ENCODE measurements around the gene KIT. TPM values are rescaled to one million over a fixed set of nuclear protein-coding genes. Genes with fewer than 3 reads are reported as not detected.

KIT gene
- total and polyA plus RNA-seq, 2 donors (not counting 1 experiment from before 2014, with no cell fraction given): 0.01 TPM; not detected in 1

GRCh38 chr4:54659313-54659712, 1.6 kb downstream of the KIT start:
- Mint-ChIP-seq H3K4me1 (peaks cover 25% of the 10 kb centered on the region), H3K27ac (no peak overlapping the region), H3K27me3 (peaks cover 65% of the 10 kb centered on the region), H3K9me3 (ENCODE audit: insufficient read depth) (no peaks in the 10 kb centered on the region), H3K4me3 (peak overlapping the region; percentile 84)
- Histone ChIP-seq H3K79me2 (ENCODE audit: control insufficient read depth, insufficient read depth, low read length) (no peaks in the 10 kb centered on the region), H3K36me3 (replicated peaks in 1 of 2; ENCODE audit: control extremely low read depth in 1 of 2, control insufficient read depth in 1 of 2, extremely low read depth in 1 of 2, insufficient read depth in 2 of 2, low read length in 1 of 2) (no peaks in the 10 kb centered on the region), H3K27ac (ENCODE audit: low read length in 2 of 2) (no peak overlapping the region), H4K20me1 (ENCODE audit: control insufficient read depth, insufficient read depth, low read length, poor library complexity, severe bottlenecking) (no peaks in the 10 kb centered on the region), H3K4me3 (ENCODE audit: control extremely low read depth in 1 of 5, extremely low read depth in 1 of 5, insufficient read depth in 1 of 5, low read depth in 2 of 5, low read length in 4 of 5) (peak overlapping the region in 4 of 5 experiments; percentile 38 to 62 (median 54)), H2AFZ (ENCODE audit: insufficient read depth, low read depth, low read length, poor library complexity, severe bottlenecking) (peak overlapping the region; percentile 77), H3K9me3 (ENCODE audit: control extremely low read depth in 1 of 3, control insufficient read depth in 2 of 3, insufficient read depth in 1 of 3, low read length in 2 of 3) (peaks cover 0 to 6% (median 1%) of the 10 kb centered on the region in 3 donors), H3K4me2 (replicated peaks; ENCODE audit: low read depth, low read length, poor library complexity, severe bottlenecking) (peak overlapping the region; percentile 92), H3K9ac (ENCODE audit: low read length) (peak overlapping the region; percentile 63), H3K27me3 (replicated peaks in 1 of 4; ENCODE audit: control extremely low read depth in 1 of 4, control insufficient read depth in 3 of 4, insufficient read depth in 4 of 4, low read length in 3 of 4) (peaks cover 0 to 79% (median 51%) of the 10 kb centered on the region in 4 experiments), H3K4me1 (ENCODE audit: control insufficient read depth in 2 of 2, insufficient read depth in 2 of 2, low read length in 2 of 2) (peaks cover 31% of the 10 kb centered on the region in 2 donors)
- no peak for TF ChIP-seq CTCF (IDR thresholded peaks at IDR 0.05)
- no peak for TF ChIP-seq EZH2 (IDR thresholded peaks at IDR 0.05; ENCODE audit: borderline replicate concordance, insufficient read depth, low read depth, low read length, poor library complexity, severe bottlenecking)
- WGBS (ENCODE audit: insufficient coverage): 0% methylated on average over 7 of the region's 14 CpGs
- CTCF ChIA-PET: no interaction called here
- POLR2A ChIA-PET: no interaction called here
- intact Hi-C loops (cut with micrococcal nuclease): no loop called here
- peak; percentile 21 for DNase-seq
- no peak for ATAC-seq (ENCODE audit: low read depth)

GRCh38 chr4:54659749-54660535, 2.2 kb downstream of the KIT start:
- CTCF ChIA-PET: no interaction called here
- H3K9me3 Mint-ChIP-seq (ENCODE audit: insufficient read depth): no peaks in the 10 kb centered on the region
- peaks cover 25% of the 10 kb centered on the region for H3K4me1 Mint-ChIP-seq
- peaks cover 62% of the 10 kb centered on the region for H3K27me3 Mint-ChIP-seq
- H3K27ac Mint-ChIP-seq: no peak overlapping the region
- TF ChIP-seq CTCF (IDR thresholded peaks at IDR 0.05) (no peak), EZH2 (IDR thresholded peaks at IDR 0.05; ENCODE audit: borderline replicate concordance, insufficient read depth, low read depth, low read length, poor library complexity, severe bottlenecking) (no peak)
- Histone ChIP-seq H3K27ac (ENCODE audit: low read length in 2 of 2) (no peak overlapping the region), H3K36me3 (replicated peaks in 1 of 2; ENCODE audit: control extremely low read depth in 1 of 2, control insufficient read depth in 1 of 2, extremely low read depth in 1 of 2, insufficient read depth in 2 of 2, low read length in 1 of 2) (no peaks in the 10 kb centered on the region), H3K9ac (ENCODE audit: low read length) (peak overlapping the region; percentile 63), H2AFZ (ENCODE audit: insufficient read depth, low read depth, low read length, poor library complexity, severe bottlenecking) (no peak overlapping the region), H3K4me1 (ENCODE audit: control insufficient read depth in 2 of 2, insufficient read depth in 2 of 2, low read length in 2 of 2) (peaks cover 31% of the 10 kb centered on the region in 2 donors), H3K27me3 (replicated peaks in 1 of 4; ENCODE audit: control extremely low read depth in 1 of 4, control insufficient read depth in 3 of 4, insufficient read depth in 4 of 4, low read length in 3 of 4) (peaks cover 0 to 83% (median 51%) of the 10 kb centered on the region in 4 experiments), H4K20me1 (ENCODE audit: control insufficient read depth, insufficient read depth, low read length, poor library complexity, severe bottlenecking) (no peaks in the 10 kb centered on the region), H3K4me2 (replicated peaks; ENCODE audit: low read depth, low read length, poor library complexity, severe bottlenecking) (peak overlapping the region; percentile 92), H3K4me3 (ENCODE audit: control extremely low read depth in 1 of 5, extremely low read depth in 1 of 5, insufficient read depth in 1 of 5, low read depth in 2 of 5, low read length in 4 of 5) (peak overlapping the region in 1 of 5 experiments; percentile 62), H3K9me3 (ENCODE audit: control extremely low read depth in 1 of 3, control insufficient read depth in 2 of 3, insufficient read depth in 1 of 3, low read length in 2 of 3) (peaks cover 0 to 6% (median 1%) of the 10 kb centered on the region in 3 donors), H3K79me2 (ENCODE audit: control insufficient read depth, insufficient read depth, low read length) (no peaks in the 10 kb centered on the region)
- ATAC-seq (ENCODE audit: low read depth) (no peak), DNase-seq (no peak)
- POLR2A ChIA-PET: no interaction called here
- peak overlapping the region; percentile 20 for H3K4me3 Mint-ChIP-seq
- intact Hi-C loops (cut with micrococcal nuclease): no loop called here
- WGBS (ENCODE audit: insufficient coverage): 7% methylated on average over 4 of the region's 9 CpGs
